ENCODE data around the gene DDX51. TPM values are rescaled to one million over a fixed set of nuclear protein-coding genes. Genes with fewer than 3 reads are reported as not detected.

Gene DDX51
- total RNA-seq, 1 donor from 2014 or later, result 8.6 TPM

- ATAC-seq (no peak), DNase-seq (peak; percentile 9)
- intact Hi-C loops (cut with micrococcal nuclease), result no loop called here
Observed at GRCh38 chr12:132170094-132170636, 26.0 kb upstream of the DDX51 start.

DNA sequence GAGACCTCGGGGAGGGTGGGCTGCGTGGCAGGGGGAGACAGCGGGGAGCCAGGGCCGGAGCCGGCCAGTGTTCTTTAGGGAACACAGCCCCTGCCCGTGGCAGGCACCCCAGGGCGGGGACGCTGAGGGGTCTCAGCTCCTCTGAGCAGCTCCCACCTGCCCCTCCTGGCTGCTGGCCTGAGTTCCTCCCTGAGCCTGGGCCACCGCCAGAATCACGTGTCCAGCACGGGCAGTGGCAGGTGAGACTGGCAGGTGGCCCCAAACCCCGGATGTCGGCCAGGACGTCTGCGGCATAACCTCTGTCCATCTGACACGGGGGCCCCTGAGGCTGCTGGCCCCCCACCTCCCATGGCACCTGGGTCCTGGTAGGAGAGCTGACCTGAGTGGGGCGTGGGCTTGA lies 25.3 kb upstream of the DDX51 start:
- intact Hi-C loops (cut with micrococcal nuclease), result no loop called here
- DNase-seq (peak; percentile 18), ATAC-seq (no peak)

GRCh38 chr12:132168311-132169031 lies 24.4 kb upstream of the DDX51 start:
- no peak for ATAC-seq
- intact Hi-C loops (cut with micrococcal nuclease), result no loop called here
- peak; percentile 22 for DNase-seq

DNA sequence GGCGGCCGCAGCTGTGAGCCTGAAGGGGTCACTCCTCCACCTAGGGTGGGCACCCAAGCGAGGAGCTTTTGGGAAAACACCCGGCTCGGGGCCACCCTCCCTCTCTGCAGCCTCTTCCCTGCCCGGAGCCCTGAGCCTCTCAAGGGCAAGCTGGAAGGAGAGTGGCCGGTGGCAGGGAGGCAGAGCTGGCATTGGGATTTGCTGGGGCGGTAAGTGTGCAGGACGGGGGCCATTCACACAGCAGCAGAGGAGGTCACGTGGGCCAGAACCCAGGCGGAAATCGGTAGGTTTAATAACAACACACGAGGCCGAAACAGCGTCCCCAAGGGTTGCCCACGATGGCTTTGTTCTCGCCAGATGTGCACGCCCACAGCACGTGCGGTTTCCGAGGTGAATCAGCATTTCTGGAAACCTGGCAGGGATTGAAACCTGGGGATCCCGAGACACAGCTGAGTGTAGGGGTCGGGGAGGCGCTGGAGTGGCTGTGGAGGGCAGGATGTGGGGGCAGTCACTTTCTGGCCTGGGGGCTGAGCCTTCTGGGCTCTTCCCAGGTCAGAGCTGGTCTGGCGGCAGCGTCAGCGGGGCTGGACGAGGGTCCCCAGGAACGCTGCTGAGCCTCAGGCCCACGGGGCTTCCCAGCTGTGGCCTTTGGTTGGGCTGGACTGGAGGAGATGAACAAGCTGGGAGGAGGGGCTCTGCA lies 23.6 kb upstream of the DDX51 start:
- intact Hi-C loops (cut with micrococcal nuclease), result no loop called here
- DNase-seq, result no peak
- ATAC-seq, result no peak

GRCh38 chr12:132166801-132167591 lies 22.9 kb upstream of the DDX51 start:
- ATAC-seq, result no peak
- no peak for DNase-seq
- intact Hi-C loops (cut with micrococcal nuclease), result no loop called here

DNA sequence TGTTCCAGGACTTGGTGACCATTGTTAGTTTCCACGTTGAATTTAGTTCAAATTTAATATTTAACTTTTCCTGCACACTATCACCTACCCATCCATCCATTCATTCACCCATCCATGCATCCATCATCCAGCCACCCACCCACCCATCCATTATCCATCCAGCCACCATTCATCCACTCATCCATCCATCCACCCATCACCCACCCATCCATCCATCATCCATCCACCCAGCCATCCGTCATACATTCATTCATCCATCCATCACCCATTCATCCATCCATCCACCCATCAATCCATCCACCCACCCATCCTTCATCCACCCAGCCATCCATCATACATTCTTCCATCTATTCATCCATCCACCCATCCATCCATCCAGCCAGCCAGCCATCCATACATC lies 22.0 kb upstream of the DDX51 start:
- DNase-seq, result no peak

DNA sequence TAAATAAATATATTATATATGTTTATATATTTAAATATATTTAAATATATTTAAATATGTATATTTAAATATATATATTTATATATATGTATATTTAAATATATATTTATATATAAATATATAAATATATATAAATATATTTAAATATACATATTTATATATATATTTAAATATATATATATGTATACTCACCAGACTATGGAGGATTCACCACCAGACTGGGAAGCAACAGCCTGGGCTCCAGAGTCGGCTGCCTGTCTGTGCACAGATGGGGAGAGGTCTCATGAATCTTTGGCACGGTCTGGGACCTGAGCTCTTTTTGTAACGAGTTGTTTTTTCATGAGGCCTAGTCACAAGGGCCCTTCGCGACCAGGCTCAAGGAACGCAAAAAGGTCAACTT lies 21.5 kb upstream of the DDX51 start:
- intact Hi-C loops (cut with micrococcal nuclease), result no loop called here
- DNase-seq, result no peak
- ATAC-seq, result no peak

More for the DNA sequence above, 22.0 kb upstream of the DDX51 start:
- intact Hi-C loops (cut with micrococcal nuclease), result no loop called here
- ATAC-seq, result no peak

- intact Hi-C loops (cut with micrococcal nuclease), result no loop called here
- DNase-seq (no peak), ATAC-seq (no peak)
Observed at GRCh38 chr12:132164426-132164825, 20.3 kb upstream of the DDX51 start.

DNA sequence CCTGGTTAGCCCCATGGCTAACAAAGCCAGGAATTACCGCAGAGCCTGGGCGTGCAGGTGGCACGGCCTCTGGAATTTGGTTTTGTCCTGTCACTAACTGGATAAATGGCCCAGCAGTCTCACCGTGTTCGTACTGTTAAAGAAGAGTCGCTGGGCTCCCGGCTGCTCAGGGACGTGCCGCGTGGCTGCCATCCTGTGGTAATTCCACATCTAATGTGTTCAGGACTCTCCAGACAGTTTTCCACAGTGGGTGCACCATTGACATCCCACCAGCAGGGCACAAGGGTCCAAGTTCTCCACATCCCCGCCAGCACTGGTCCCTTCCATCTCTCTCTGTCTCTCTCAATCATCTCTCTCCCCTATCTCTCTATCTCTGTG lies 19.8 kb upstream of the DDX51 start:
- DNase-seq (peak; percentile 26), ATAC-seq (no peak)
- intact Hi-C loops (cut with micrococcal nuclease), result no loop called here

- no peak for ATAC-seq
- intact Hi-C loops (cut with micrococcal nuclease), result no loop called here
- DNase-seq, result peak; percentile 22
Observed at GRCh38 chr12:132163041-132163910, 19.2 kb upstream of the DDX51 start.

GRCh38 chr12:132162508-132163031 lies 18.5 kb upstream of the DDX51 start:
- intact Hi-C loops (cut with micrococcal nuclease), result no loop called here
- ATAC-seq (peak; percentile 30), DNase-seq (peak; percentile 44)

DNA sequence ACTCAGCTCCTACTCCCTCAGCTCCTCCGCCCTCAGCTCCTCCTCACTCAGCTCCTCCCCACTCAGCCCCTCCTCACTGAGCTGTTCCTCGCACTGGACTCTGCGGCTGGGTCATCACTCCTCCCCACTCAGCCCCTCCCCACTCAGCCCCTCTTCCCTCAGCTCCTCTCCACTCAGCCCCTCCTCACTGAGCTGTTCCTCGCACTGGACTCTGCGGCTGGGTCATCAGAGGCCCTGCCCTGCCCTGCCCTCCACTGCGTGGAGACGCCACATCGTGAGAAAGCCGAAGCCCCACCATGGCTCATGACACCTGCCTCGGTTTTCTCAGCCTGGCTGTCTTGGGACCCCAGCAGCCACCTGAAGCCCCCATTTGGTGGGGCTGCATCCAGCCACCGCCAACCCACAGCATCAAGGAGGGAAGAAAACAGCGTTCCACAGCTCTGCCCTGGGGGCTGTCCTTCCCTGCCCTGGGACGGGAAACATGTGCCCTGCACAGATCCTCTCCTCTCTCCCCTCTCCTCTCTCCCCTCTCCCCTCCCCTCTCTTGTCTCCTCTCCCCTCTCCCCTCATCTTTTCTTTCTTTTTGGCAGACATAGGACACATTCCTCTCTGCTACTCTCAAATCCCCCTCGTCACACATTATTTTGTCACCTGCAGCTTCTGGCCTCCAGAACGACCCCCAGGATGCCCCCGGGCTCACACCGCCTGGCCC lies 17.8 kb upstream of the DDX51 start:
- DNase-seq (no peak), ATAC-seq (no peak)
- intact Hi-C loops (cut with micrococcal nuclease), result no loop called here

GRCh38 chr12:132161036-132161781 lies 17.1 kb upstream of the DDX51 start:
- DNase-seq (no peak), ATAC-seq (no peak)
- intact Hi-C loops (cut with micrococcal nuclease), result no loop called here

- ATAC-seq, result no peak
- intact Hi-C loops (cut with micrococcal nuclease), result no loop called here
- DNase-seq, result no peak
Observed at GRCh38 chr12:132160601-132161035, 16.5 kb upstream of the DDX51 start.

DNA sequence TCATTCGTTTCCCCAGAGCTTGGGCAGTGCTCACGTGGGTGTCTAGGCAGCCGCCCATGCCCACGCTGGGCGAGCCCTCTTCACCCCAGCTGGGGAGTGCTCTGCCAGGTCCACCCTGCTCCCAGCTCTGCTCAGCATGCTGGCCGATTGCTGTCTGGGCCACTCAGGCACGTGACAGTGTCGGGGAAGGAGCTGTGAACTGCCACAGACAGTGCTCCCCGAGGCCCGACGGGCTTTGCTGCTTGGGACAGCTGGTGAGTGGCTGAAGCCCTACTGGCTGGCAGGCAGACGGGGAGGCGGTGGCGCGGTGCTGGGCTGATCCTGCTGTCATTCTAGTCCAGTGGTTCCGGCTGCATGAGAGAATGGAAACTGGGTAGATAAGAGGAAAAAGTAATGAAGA lies 15.9 kb upstream of the DDX51 start:
- ATAC-seq (no peak), DNase-seq (peak; percentile 20)
- intact Hi-C loops (cut with micrococcal nuclease), result no loop called here

GRCh38 chr12:132159555-132160003 lies 15.5 kb upstream of the DDX51 start:
- DNase-seq (no peak), ATAC-seq (no peak)
- intact Hi-C loops (cut with micrococcal nuclease), result no loop called here

All from left ventricle myocardium superior (tissue), 1 donor.